Measurements from ENCODE around the gene REPIN1.

GRCh38 chr7:150334108-150334507 lies 34.5 kb upstream of the REPIN1 start:
- TF ChIP-seq POLR2A (IDR thresholded peaks at IDR 0.05) (no peak), CTCF (IDR thresholded peaks at IDR 0.05) (no peak), POLR2AphosphoS5 (IDR thresholded peaks at IDR 0.05; ENCODE audit: insufficient read depth in 1 of 2, low read depth in 1 of 2) (no peak)
